HG03060 (cell line): ENCODE measurements around the gene FYN.

Experiments
- ATAC-seq: cut with Tn5 transposase; IDR thresholded peaks from one replicate; pipeline ENCODE4 v1.9.1; 2021; ENCODE audit warnings: low read depth, moderate number of reproducible peaks; ENCODE audit not compliant: unreplicated experiment

The FYN gene

GRCh38 chr6:111615916-111616612 is 257.2 kb downstream of the FYN start:
- no peak for ATAC-seq

GRCh38 chr6:111614833-111615582 is 258.2 kb downstream of the FYN start:
- no peak for ATAC-seq

- ATAC-seq: no peak
Observed at GRCh38 chr6:111612379-111612778, 260.9 kb downstream of the FYN start.

GRCh38 chr6:111610548-111611172 is 262.6 kb downstream of the FYN start:
- ATAC-seq: no peak
